Mammary microvascular endothelial cell (primary cell): ENCODE results near the gene ZNF793. TPM values are rescaled to one million over a fixed set of nuclear protein-coding genes. Genes with fewer than 3 reads are reported as not detected.

Experiments
- total RNA-seq: library from RNA; depleted of rRNA; stranded (reverse); fragments of >200 nt; gene quantifications from 2 replicates; pipeline ENCODE4 v1.2.3, GENCODE V29; 2015

ZNF793 gene
- total RNA-seq, result 0.34 and 0.73 TPM in 2 replicates

GRCh38 chr19:37506387-37507166, at the start of gene ZNF793:
TSS of gene ZNF793 (plus strand) at chr19:37506939. CDS start at chr19:37523440, 16,501 bp downstream.

GRCh38 chr19:37466798-37467607, 39.7 kb upstream of the ZNF793 start, which contains the start of gene ZNF569:
TSS of gene ZNF569 (minus strand) at chr19:37467444. CDS start at chr19:37444921, 22,523 bp downstream.

GRCh38 chr19:37468961-37469777, 37.6 kb upstream of the ZNF793 start, which contains the start of gene ZNF570:
TSS of gene ZNF570 (plus strand) at chr19:37469356. CDS start at chr19:37470355, 999 bp downstream.

Other genes starting within 250 kb of the ZNF793 start
- gene ZNF527, start 135.8 kb upstream of the ZNF793 start, total RNA-seq, result 1.5 and 1.9 TPM in 2 replicates
- gene ZNF569, start 39.5 kb upstream of the ZNF793 start, total RNA-seq, result 2.5 and 3.6 TPM in 2 replicates
- gene ZNF570, start 37.6 kb upstream of the ZNF793 start, total RNA-seq, result 2.1 and 2.2 TPM in 2 replicates
- 1.6 and 1.8 TPM in 2 replicates for gene ZNF571, start 87.9 kb downstream of the ZNF793 start, total RNA-seq
- gene ZNF540, start 87.9 kb downstream of the ZNF793 start, total RNA-seq, result 1.4 TPM in 1 of 2 replicates, not detected in the other
- 6.1 and 12.3 TPM in 2 replicates for gene ZFP30, start 148.5 kb downstream of the ZNF793 start, total RNA-seq
- gene ZNF607, start 212.8 kb downstream of the ZNF793 start, total RNA-seq, result 1.4 and 4.3 TPM in 2 replicates